ENCODE data around the gene CDC26. TPM values are rescaled to one million over a fixed set of nuclear protein-coding genes. Genes with fewer than 3 reads are reported as not detected.

The CDC26 gene
- total RNA-seq, 1 experiment from 2014 or later = 32.4 TPM

DNA sequence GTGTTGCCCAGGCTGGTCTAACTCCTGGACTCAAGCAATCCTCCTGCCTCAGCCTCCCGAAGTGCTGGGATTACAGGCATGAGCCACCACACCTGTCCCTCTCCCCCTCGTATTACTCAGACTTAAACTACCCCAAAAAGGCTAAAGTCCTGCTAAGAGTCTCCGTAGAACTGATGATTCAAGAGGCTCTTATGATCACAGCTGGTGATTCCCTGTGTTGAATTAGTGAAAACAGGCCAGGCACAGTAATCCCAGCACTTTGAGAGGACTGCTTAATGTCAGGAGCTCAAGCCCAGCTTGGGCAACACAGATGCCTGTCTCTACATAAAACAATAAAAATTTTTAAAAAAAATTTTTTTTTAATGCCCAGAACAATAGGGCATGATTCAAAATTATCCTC is 9.2 kb downstream of the CDC26 start:
- DNase-seq (no peak), ATAC-seq (no peak)
- Histone ChIP-seq H3K4me1 (ENCODE audit: insufficient read depth, low read length) (no peaks in the 10 kb centered on the region), H3K9me2 (replicated peaks; ENCODE audit: low read length) (no peaks in the 10 kb centered on the region), H3K36me3 (ENCODE audit: low read depth, low read length) (peaks cover 3% of the 10 kb centered on the region; the same call in 1 of the 2 replicates), H3F3A (ENCODE audit: low read length, unreplicated experiment) (no peaks in the 10 kb centered on the region), H2AFZ (ENCODE audit: low read length) (no peak overlapping the region), H3K79me2 (ENCODE audit: low read length) (no peaks in the 10 kb centered on the region), H3K9ac (ENCODE audit: low read length) (no peak overlapping the region), H3K4me2 (ENCODE audit: low read length) (no peak overlapping the region), H3K27me3 (ENCODE audit: low read length) (no peaks in the 10 kb centered on the region), H3K9me3 (ENCODE audit: low read length) (no peaks in the 10 kb centered on the region), H3K4me3 (ENCODE audit: low read length) (no peak overlapping the region), H3K27ac (ENCODE audit: low read length) (no peak overlapping the region), H4K20me1 (ENCODE audit: low read length) (no peaks in the 10 kb centered on the region)
- intact Hi-C loops (cut with micrococcal nuclease) = no loop called here
- TF ChIP-seq EZH2phosphoT487 (IDR thresholded peaks at IDR 0.05; ENCODE audit: borderline replicate concordance, low read length) = no peak
- TF ChIP-seq EZH2 (IDR thresholded peaks at IDR 0.05; ENCODE audit: low read length, unreplicated experiment) = no peak
- TF ChIP-seq, protein P1, sequence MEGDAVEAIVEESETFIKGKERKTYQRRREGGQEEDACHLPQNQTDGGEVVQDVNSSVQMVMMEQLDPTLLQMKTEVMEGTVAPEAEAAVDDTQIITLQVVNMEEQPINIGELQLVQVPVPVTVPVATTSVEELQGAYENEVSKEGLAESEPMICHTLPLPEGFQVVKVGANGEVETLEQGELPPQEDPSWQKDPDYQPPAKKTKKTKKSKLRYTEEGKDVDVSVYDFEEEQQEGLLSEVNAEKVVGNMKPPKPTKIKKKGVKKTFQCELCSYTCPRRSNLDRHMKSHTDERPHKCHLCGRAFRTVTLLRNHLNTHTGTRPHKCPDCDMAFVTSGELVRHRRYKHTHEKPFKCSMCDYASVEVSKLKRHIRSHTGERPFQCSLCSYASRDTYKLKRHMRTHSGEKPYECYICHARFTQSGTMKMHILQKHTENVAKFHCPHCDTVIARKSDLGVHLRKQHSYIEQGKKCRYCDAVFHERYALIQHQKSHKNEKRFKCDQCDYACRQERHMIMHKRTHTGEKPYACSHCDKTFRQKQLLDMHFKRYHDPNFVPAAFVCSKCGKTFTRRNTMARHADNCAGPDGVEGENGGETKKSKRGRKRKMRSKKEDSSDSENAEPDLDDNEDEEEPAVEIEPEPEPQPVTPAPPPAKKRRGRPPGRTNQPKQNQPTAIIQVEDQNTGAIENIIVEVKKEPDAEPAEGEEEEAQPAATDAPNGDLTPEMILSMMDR (conservative IDR thresholded peaks at IDR 0.05; ENCODE audit: low read depth, low read length) = no peak
- no TSS peak for BruUV-seq (replicated peaks)
- CTCF ChIA-PET = no interaction called here
- POLR2A ChIA-PET (ENCODE audit: unreplicated experiment) = no interaction called here

DNA sequence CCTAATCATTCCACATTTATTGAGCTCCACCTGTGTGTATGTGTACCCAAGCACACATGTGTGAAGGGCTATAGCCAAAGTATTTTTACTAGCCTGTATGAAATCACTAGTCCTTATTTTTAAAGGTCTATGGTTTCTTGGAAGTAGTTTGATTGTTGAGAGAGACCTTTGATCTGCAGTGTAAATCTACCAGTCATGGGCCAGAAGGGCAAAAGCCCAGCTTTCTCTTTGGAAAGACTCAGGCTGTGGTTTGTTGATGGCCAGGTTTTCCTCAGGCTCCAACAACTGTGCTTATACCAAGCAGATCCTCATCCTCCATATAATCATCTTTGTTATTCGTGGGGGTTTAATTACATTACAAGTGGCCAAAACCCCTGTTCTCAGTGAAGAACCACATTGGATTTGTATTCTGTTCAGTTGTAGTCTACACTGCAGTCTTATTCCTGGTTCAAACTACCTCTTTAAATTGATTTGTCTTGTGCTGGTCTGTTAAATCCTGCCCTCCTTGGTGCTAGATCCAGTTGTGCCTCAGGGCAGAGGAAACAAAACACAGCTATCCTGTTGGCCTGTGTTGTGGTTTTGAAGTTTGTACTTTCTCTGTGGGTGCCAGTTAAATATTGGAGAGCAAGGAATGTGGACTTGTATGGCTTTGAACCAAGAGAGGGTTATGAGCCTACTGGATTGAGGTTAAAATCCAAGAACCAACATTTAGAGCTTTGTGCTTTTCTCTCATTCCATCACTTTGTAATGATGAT is 13.3 kb downstream of the CDC26 start:
- Histone ChIP-seq H3K9me3 (ENCODE audit: low read length) (no peaks in the 10 kb centered on the region), H3K79me2 (ENCODE audit: low read length) (no peaks in the 10 kb centered on the region), H3K9ac (ENCODE audit: low read length) (no peak overlapping the region), H3K27me3 (ENCODE audit: low read length) (no peaks in the 10 kb centered on the region), H3K4me1 (ENCODE audit: insufficient read depth, low read length) (no peaks in the 10 kb centered on the region), H3K4me3 (ENCODE audit: low read length) (no peak overlapping the region), H3F3A (ENCODE audit: low read length, unreplicated experiment) (no peaks in the 10 kb centered on the region), H3K9me2 (replicated peaks; ENCODE audit: low read length) (no peaks in the 10 kb centered on the region), H2AFZ (ENCODE audit: low read length) (no peak overlapping the region), H4K20me1 (ENCODE audit: low read length) (no peaks in the 10 kb centered on the region), H3K27ac (ENCODE audit: low read length) (no peak overlapping the region), H3K36me3 (ENCODE audit: low read depth, low read length) (no peaks in the 10 kb centered on the region), H3K4me2 (ENCODE audit: low read length) (no peak overlapping the region)
- DNase-seq (no peak), ATAC-seq (no peak)
- no peak for TF ChIP-seq EZH2 (IDR thresholded peaks at IDR 0.05; ENCODE audit: low read length, unreplicated experiment)
- TF ChIP-seq, protein P1 (conservative IDR thresholded peaks at IDR 0.05; ENCODE audit: low read depth, low read length) = no peak
- no peak for TF ChIP-seq EZH2phosphoT487 (IDR thresholded peaks at IDR 0.05; ENCODE audit: borderline replicate concordance, low read length)
- intact Hi-C loops (cut with micrococcal nuclease) = no loop called here
- POLR2A ChIA-PET (ENCODE audit: unreplicated experiment) = no interaction called here
- CTCF ChIA-PET = no interaction called here
- no TSS peak for BruUV-seq (replicated peaks)

DNA sequence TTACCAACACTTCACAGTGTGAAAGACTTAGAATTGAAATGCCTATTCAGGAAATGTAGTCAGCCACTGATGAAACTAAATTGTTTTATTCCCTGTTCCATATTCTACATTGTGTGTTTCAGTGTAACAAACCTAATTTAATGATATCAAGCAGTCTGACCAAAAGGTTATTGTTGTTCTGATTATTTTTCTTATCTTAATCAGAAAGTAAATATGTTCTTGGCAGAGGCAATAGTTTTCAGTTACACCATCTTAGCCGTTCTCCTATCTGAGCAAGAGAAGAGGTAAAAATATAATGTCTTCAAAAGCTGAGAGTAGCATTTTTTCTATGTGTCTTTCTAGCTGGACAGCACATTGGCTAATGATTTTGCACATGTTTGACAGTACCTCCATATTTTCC is 17.1 kb downstream of the CDC26 start:
- Histone ChIP-seq H3K27me3 (ENCODE audit: low read length) (no peaks in the 10 kb centered on the region), H3K9me2 (replicated peaks; ENCODE audit: low read length) (no peaks in the 10 kb centered on the region), H3K36me3 (ENCODE audit: low read depth, low read length) (no peaks in the 10 kb centered on the region), H3K79me2 (ENCODE audit: low read length) (no peaks in the 10 kb centered on the region), H3K4me1 (ENCODE audit: insufficient read depth, low read length) (no peaks in the 10 kb centered on the region), H4K20me1 (ENCODE audit: low read length) (no peaks in the 10 kb centered on the region), H3K4me3 (ENCODE audit: low read length) (no peak overlapping the region), H3K9ac (ENCODE audit: low read length) (no peak overlapping the region), H2AFZ (ENCODE audit: low read length) (no peak overlapping the region), H3K4me2 (ENCODE audit: low read length) (no peak overlapping the region), H3K9me3 (ENCODE audit: low read length) (no peaks in the 10 kb centered on the region), H3F3A (ENCODE audit: low read length, unreplicated experiment) (no peaks in the 10 kb centered on the region), H3K27ac (ENCODE audit: low read length) (no peak overlapping the region)
- POLR2A ChIA-PET (ENCODE audit: unreplicated experiment) = no interaction called here
- no TSS peak for BruUV-seq (replicated peaks)
- no peak for DNase-seq
- ATAC-seq = no peak
- intact Hi-C loops (cut with micrococcal nuclease) = no loop called here
- TF ChIP-seq EZH2 (IDR thresholded peaks at IDR 0.05; ENCODE audit: low read length, unreplicated experiment) = no peak
- TF ChIP-seq, protein P1 (conservative IDR thresholded peaks at IDR 0.05; ENCODE audit: low read depth, low read length) = no peak
- CTCF ChIA-PET = interaction anchor here (0.6 kb wide), 1 partner anchor 37 kb away, joined by 6 read pairs; the partner anchor contains the start of genes FKBP15 and SLC31A1

Measured in PC-3 (cell line).